Measurements from ENCODE around the gene DUSP18.

DNA sequence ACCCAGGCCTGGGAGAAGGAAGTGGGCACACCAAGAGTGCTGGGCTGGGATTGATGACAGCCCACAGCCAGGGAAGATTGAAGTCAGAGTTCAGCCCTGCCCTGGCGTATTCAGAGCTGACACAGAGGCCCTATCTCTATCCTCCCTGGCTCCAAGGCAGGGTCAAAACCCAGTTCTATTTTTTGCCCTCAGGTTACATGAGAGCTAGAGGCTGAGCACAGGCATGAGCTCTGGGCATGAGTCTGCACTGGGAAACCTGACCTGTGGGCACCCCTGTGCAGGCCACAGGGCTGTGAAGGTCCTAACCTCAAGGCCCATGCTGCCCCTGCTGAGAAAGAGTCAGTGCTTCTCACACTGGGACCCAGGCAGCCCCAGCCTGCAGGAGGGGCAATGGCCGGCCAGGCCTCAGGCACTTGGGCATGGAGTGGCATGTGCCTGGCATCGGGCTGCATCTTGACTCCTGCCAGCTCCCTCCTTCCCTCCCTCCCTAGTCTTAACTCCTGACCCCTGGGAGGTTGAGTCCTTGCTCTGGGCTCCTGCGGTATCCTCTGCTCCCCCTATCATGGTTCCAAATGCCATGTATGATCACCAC lies 26.7 kb downstream of the DUSP18 start:
- TF ChIP-seq, protein P1, sequence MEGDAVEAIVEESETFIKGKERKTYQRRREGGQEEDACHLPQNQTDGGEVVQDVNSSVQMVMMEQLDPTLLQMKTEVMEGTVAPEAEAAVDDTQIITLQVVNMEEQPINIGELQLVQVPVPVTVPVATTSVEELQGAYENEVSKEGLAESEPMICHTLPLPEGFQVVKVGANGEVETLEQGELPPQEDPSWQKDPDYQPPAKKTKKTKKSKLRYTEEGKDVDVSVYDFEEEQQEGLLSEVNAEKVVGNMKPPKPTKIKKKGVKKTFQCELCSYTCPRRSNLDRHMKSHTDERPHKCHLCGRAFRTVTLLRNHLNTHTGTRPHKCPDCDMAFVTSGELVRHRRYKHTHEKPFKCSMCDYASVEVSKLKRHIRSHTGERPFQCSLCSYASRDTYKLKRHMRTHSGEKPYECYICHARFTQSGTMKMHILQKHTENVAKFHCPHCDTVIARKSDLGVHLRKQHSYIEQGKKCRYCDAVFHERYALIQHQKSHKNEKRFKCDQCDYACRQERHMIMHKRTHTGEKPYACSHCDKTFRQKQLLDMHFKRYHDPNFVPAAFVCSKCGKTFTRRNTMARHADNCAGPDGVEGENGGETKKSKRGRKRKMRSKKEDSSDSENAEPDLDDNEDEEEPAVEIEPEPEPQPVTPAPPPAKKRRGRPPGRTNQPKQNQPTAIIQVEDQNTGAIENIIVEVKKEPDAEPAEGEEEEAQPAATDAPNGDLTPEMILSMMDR (conservative IDR thresholded peaks at IDR 0.05 in 1 of 2, IDR thresholded peaks at IDR 0.05 in 1 of 2; ENCODE audit: low read depth in 1 of 2, low read length in 2 of 2): no peak
- TF ChIP-seq EZH2 (IDR thresholded peaks at IDR 0.05; ENCODE audit: low read length, missing control alignments): no peak
